GM12864 (cell line): ENCODE data around the gene SLC43A1.
"Not testable (repeated sequence)": the region's sequence is repeated elsewhere in the genome, so short reads cannot be mapped to it uniquely, and the experiment has no call there.

Experiments used
- DNase-seq: peaks from one replicate; pipeline ENCODE4 v3.0.0-alpha.2; 2011; ENCODE audit warnings: low read depth
- H3K4me3 ChIP-seq: 2 replicates; pipeline ENCODE4 v1.5.1; 2011; ENCODE audit warnings: mild to moderate bottlenecking, low read depth, low read length, control low read depth
- CTCF ChIP-seq: IDR thresholded peaks from 2 replicates; pipeline ENCODE4 v1.5.1; 2011; ENCODE audit warnings: low read depth, mild to moderate bottlenecking, moderate library complexity, low read length, control low read depth, inconsistent platforms; ENCODE audit errors: missing control alignments

SLC43A1 gene

GRCh38 chr11:57543593-57543992, 28.1 kb upstream of the SLC43A1 start:
- H3K4me3 ChIP-seq: no peak overlapping the region
- TF ChIP-seq CTCF: no peak
- no peak for DNase-seq

- DNase-seq: no peak
- no peak for TF ChIP-seq CTCF
- no peak overlapping the region for H3K4me3 ChIP-seq
Observed at GRCh38 chr11:57542582-57542981, 27.1 kb upstream of the SLC43A1 start.

- DNase-seq: no peak
- no peak for TF ChIP-seq CTCF
- no peak overlapping the region for H3K4me3 ChIP-seq
Observed at GRCh38 chr11:57541169-57541568, 25.7 kb upstream of the SLC43A1 start.

- H3K4me3 ChIP-seq: no peak overlapping the region
- no peak for DNase-seq
- TF ChIP-seq CTCF: no peak
Observed at GRCh38 chr11:57539342-57539741, 23.8 kb upstream of the SLC43A1 start.

- TF ChIP-seq CTCF: no peak
- H3K4me3 ChIP-seq: no peak within 1 kb of the TSS
- DNase-seq: no peak
Observed at GRCh38 chr11:57536947-57537619, 21.6 kb upstream of the SLC43A1 start, which contains the start of gene SMTNL1. Gene SMTNL1, plus strand, starts transcription at chr11:57537595. Its CDS starts 5,048 bp downstream, at chr11:57542643.

GRCh38 chr11:57534449-57534848, 18.9 kb upstream of the SLC43A1 start:
- H3K4me3 ChIP-seq, DNase-seq: not testable (repeated sequence)

GRCh38 chr11:57530596-57531507, 15.3 kb upstream of the SLC43A1 start, which contains the start of gene TIMM10:
Gene TIMM10, minus strand, starts transcription at chr11:57530754. Its CDS starts 565 bp downstream, at chr11:57530189.
- peak within 1 kb of the TSS; percentile 93 for H3K4me3 ChIP-seq
- DNase-seq: peak; percentile 99
- no peak for TF ChIP-seq CTCF
